ENCODE measurements around the gene PPARA. TPM values are rescaled to one million over a fixed set of nuclear protein-coding genes. Genes with fewer than 3 reads are reported as not detected.

The PPARA gene
- total RNA-seq, 3 donors from 2014 or later (not counting 1 experiment from before 2014, with no cell fraction given) = 20.1 to 27.8 (median 27.0) TPM

DNA sequence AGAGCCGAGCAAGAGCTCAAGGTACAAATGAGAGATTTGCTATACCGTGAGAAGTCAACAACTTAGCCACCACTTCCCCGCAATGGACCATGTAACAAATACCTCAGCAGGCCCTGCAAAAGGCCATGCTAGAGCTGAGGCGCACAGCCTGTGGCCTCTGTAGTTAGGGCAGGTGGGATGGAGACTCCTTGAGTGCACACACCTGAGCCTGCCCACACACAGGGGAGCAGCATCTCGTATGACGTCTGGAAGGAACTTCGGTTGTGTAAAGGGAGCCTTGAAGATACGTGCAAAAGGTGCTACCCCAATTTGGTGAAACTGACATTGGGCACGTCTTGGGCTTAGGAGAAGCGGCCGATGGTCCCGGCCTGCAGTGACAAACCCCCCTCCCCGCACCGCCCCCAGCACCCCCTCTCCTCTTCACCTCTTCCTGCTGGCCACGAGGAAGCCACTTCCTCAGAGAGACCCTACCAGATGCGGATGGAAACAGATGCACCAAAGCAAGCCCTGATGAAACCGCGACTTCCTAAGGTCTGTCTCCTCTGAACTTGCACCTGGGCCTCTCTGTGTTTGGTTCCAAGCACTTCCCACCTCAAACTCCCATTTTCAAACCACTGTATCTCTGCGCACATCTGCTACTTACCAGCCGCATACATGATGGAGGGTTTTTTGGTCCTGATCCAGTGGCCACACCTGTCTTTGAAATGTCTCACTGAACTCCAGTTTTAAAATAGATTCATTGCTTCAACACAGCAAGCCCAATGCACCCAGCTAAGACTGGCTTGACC, 89.1 kb downstream of the PPARA start:
- intact Hi-C loops (cut with micrococcal nuclease) = no loop called here
- Histone ChIP-seq H3K9me3 (ENCODE audit: control insufficient read depth, insufficient read depth, low read length) (no peaks in the 10 kb centered on the region), H3K36me3 (ENCODE audit: control insufficient read depth, insufficient read depth, low read length) (peaks cover 10% of the 10 kb centered on the region), H3K4me1 (ENCODE audit: control insufficient read depth, insufficient read depth, low read length) (peaks cover 24% of the 10 kb centered on the region), H3K27me3 (ENCODE audit: control insufficient read depth, insufficient read depth, low read length) (no peaks in the 10 kb centered on the region), H3K4me3 (ENCODE audit: low read length) (no peak overlapping the region), H3K27ac (ENCODE audit: low read length) (peak overlapping the region; percentile 40)
- ATAC-seq (peak; percentile 30 to 65 (median 38)), DNase-seq (peak in 1 of 2 donors; percentile 33)
- peaks cover 8% of the 10 kb centered on the region for H3K36me3 Mint-ChIP-seq
- H3K4me1 Mint-ChIP-seq = peaks cover 19 to 25% of the 10 kb centered on the region in 2 donors
- WGBS (ENCODE audit: insufficient coverage) = 8% methylated on average over 20 of the region's 20 CpGs
- peak overlapping the region; percentile 66 to 71 for H3K27ac Mint-ChIP-seq
- H3K4me3 Mint-ChIP-seq = peak overlapping the region; percentile 71
- H3K27me3 Mint-ChIP-seq (ENCODE audit: low read depth in 2 of 2) = no peaks in the 10 kb centered on the region
- TF ChIP-seq CTCF (IDR thresholded peaks at IDR 0.05) = no peak
- H3K9me3 Mint-ChIP-seq = no peaks in the 10 kb centered on the region

DNA sequence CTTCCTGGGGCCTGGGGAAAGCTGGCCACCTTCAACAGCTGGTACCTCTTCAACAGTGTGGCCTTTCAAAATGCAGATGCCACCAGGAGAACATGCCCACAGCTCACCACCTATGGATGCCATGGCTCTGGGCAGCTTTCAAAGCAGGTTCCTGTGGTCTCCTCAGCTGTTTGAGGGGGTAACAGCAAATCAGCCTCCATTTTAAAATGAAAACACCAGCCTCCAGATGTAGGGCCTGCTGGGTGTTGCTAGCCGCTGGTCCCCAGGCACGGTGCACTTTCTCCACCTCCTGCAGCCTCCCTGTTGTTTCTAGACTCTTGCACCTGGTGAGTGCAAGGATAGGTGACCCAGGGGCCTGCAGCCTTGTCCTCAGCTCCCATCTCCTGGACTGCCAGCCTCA, 89.7 kb downstream of the PPARA start:
- ATAC-seq (no peak), DNase-seq (no peak)
- WGBS (ENCODE audit: insufficient coverage) = 63% methylated on average over 2 of the region's 2 CpGs
- intact Hi-C loops (cut with micrococcal nuclease) = no loop called here
- H3K27me3 Mint-ChIP-seq (ENCODE audit: low read depth in 2 of 2) = no peaks in the 10 kb centered on the region
- peaks cover 24% of the 10 kb centered on the region for H3K4me1 ChIP-seq (ENCODE audit: control insufficient read depth, insufficient read depth, low read length)
- peak overlapping the region; percentile 71 for H3K4me3 Mint-ChIP-seq
- no peaks in the 10 kb centered on the region for H3K27me3 ChIP-seq (ENCODE audit: control insufficient read depth, insufficient read depth, low read length)
- H3K9me3 Mint-ChIP-seq = no peaks in the 10 kb centered on the region
- H3K27ac Mint-ChIP-seq = peak overlapping the region; percentile 66 to 71
- no peaks in the 10 kb centered on the region for H3K9me3 ChIP-seq (ENCODE audit: control insufficient read depth, insufficient read depth, low read length)
- peaks cover 13% of the 10 kb centered on the region for H3K36me3 ChIP-seq (ENCODE audit: control insufficient read depth, insufficient read depth, low read length)
- H3K36me3 Mint-ChIP-seq = peaks cover 4% of the 10 kb centered on the region
- TF ChIP-seq CTCF (IDR thresholded peaks at IDR 0.05) = no peak
- no peak overlapping the region for H3K27ac ChIP-seq (ENCODE audit: low read length)
- peaks cover 19 to 25% of the 10 kb centered on the region in 2 donors for H3K4me1 Mint-ChIP-seq
- no peak overlapping the region for H3K4me3 ChIP-seq (ENCODE audit: low read length)

DNA sequence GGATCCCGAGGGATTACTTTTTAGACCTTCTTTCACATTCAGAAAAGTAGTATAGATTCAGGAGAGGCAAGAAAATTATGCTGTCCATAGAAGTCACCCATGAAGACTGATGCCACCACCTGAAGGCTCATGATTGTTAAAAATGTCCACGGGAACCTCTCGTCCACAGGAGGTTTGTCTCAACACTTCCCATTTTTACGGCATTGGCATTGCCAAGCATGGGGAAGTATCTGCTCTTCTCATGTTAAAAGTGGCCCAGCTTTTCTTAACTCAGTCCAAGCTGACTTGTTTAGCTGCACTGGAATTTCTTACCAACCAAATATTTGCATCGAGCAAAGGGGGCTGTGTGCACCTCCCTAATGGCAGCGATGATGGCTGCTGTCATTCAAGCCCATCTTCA, 90.2 kb downstream of the PPARA start:
- H3K27me3 ChIP-seq (ENCODE audit: control insufficient read depth, insufficient read depth, low read length) = no peaks in the 10 kb centered on the region
- H3K9me3 ChIP-seq (ENCODE audit: control insufficient read depth, insufficient read depth, low read length) = no peaks in the 10 kb centered on the region
- peak overlapping the region; percentile 42 for H3K4me3 Mint-ChIP-seq
- ATAC-seq (no peak), DNase-seq (no peak)
- no peaks in the 10 kb centered on the region for H3K36me3 Mint-ChIP-seq
- intact Hi-C loops (cut with micrococcal nuclease) = no loop called here
- peaks cover 10% of the 10 kb centered on the region for H3K36me3 ChIP-seq (ENCODE audit: control insufficient read depth, insufficient read depth, low read length)
- 85% methylated on average over 6 of the region's 6 CpGs for WGBS (ENCODE audit: insufficient coverage)
- H3K4me3 ChIP-seq (ENCODE audit: low read length) = no peak overlapping the region
- H3K4me1 Mint-ChIP-seq = peaks cover 19 to 25% of the 10 kb centered on the region in 2 donors
- peaks cover 24% of the 10 kb centered on the region for H3K4me1 ChIP-seq (ENCODE audit: control insufficient read depth, insufficient read depth, low read length)
- no peaks in the 10 kb centered on the region for H3K9me3 Mint-ChIP-seq
- H3K27me3 Mint-ChIP-seq (ENCODE audit: low read depth in 2 of 2) = no peaks in the 10 kb centered on the region
- H3K27ac ChIP-seq (ENCODE audit: low read length) = no peak overlapping the region
- H3K27ac Mint-ChIP-seq = peak overlapping the region in 1 of 2 donors; percentile 66
- no peak for TF ChIP-seq CTCF (IDR thresholded peaks at IDR 0.05)

All from natural killer cell (primary cell).